BJ (cell line): ENCODE data around the gene MTTP. TPM values are rescaled to one million over a fixed set of nuclear protein-coding genes. Genes with fewer than 3 reads are reported as not detected.

Source experiments
- CTCF ChIA-PET: fragments of 350-600 bp; formaldehyde crosslinking; extraction: SDS; loops from one replicate; lab custom pipeline; 2021; ENCODE audit warnings: antibody characterized with exemption, inconsistent platforms; lab: Yijun Ruan, JAX
- POLR2A ChIA-PET: fragments of 300-600 bp; sonication (Branson Sonifier 250); formaldehyde crosslinking; extraction: SDS; loops from one replicate; lab custom pipeline; 2021; ENCODE audit warnings: antibody characterized with exemption; lab: Charles Lee
- DNase-seq: peaks from one replicate; pipeline ENCODE4 v3.0.0-alpha.2; 2011; ENCODE audit warnings: low read depth
- H3K27me3 ChIP-seq: 2 replicates; pipeline ENCODE4 v1.6.0; 2011; ENCODE audit warnings: low read length; ENCODE audit not compliant: control insufficient read depth, insufficient read depth
- H3K36me3 ChIP-seq: 2 replicates; pipeline ENCODE4 v1.5.1; 2011; ENCODE audit warnings: low read length; ENCODE audit not compliant: control insufficient read depth, insufficient read depth
- H3K4me3 ChIP-seq: 2 replicates; pipeline ENCODE4 v1.5.1; 2011; ENCODE audit warnings: low read depth, mild to moderate bottlenecking, control low read depth, low read length
- CTCF ChIP-seq: IDR thresholded peaks from 2 replicates; pipeline ENCODE4 v1.5.1; 2011; ENCODE audit warnings: low read depth, mild to moderate bottlenecking, control low read depth, inconsistent platforms, low read length, moderate library complexity; ENCODE audit not compliant: insufficient read depth
- polyA plus RNA-seq: library from polyadenylated mRNA; depleted of rRNA; stranded (reverse); fragments of >200 nt; gene quantifications from 2 replicates; pipeline ENCODE4 v1.2.3, GENCODE V29; 2011

Gene MTTP
- polyA plus RNA-seq, 1 experiment, result not detected

GRCh38 chr4:99654361-99654761 is 79.7 kb downstream of the MTTP start:
- ChIA-PET CTCF (no interaction called here), POLR2A (no interaction called here)
- DNase-seq, result no peak
- Histone ChIP-seq H3K27me3 (no peaks in the 10 kb centered on the region), H3K4me3 (no peak overlapping the region), H3K36me3 (no peaks in the 10 kb centered on the region)
- no peak for TF ChIP-seq CTCF

GRCh38 chr4:99655308-99656081 is 80.9 kb downstream of the MTTP start:
- Histone ChIP-seq H3K27me3 (no peaks in the 10 kb centered on the region), H3K36me3 (no peaks in the 10 kb centered on the region), H3K4me3 (no peak overlapping the region)
- ChIA-PET POLR2A (no interaction called here), CTCF (no interaction called here)
- no peak for TF ChIP-seq CTCF
- peak; percentile 31 for DNase-seq

- no peak within 1 kb of the TSS for H3K4me3 ChIP-seq
- DNase-seq, result no peak
- POLR2A ChIA-PET, result no interaction called here
- CTCF ChIA-PET, result no interaction called here
- no peaks in the 10 kb centered on the region for H3K27me3 ChIP-seq
- no peak for TF ChIP-seq CTCF
- H3K36me3 ChIP-seq, result no peaks in the 10 kb centered on the region
Observed at GRCh38 chr4:99657798-99658197, 83.2 kb downstream of the MTTP start, which contains the start of gene C4orf54. C4orf54 (minus strand) TSS chr4:99657828; CDS start chr4:99654648, 3,180 bp downstream.

- Histone ChIP-seq H3K4me3 (no peak overlapping the region), H3K36me3 (no peaks in the 10 kb centered on the region), H3K27me3 (no peaks in the 10 kb centered on the region)
- POLR2A ChIA-PET, result no interaction called here
- no peak for TF ChIP-seq CTCF
- CTCF ChIA-PET, result no interaction called here
- DNase-seq, result no peak
Observed at GRCh38 chr4:99658666-99659065, 84.0 kb downstream of the MTTP start.

- Histone ChIP-seq H3K27me3 (no peaks in the 10 kb centered on the region), H3K36me3 (no peaks in the 10 kb centered on the region), H3K4me3 (no peak overlapping the region)
- no peak for TF ChIP-seq CTCF
- DNase-seq, result no peak
- ChIA-PET POLR2A (no interaction called here), CTCF (no interaction called here)
Observed at GRCh38 chr4:99661907-99662306, 87.3 kb downstream of the MTTP start.
